HL-60 (cell line): ENCODE results near the gene TMPRSS6.

Experiments
- DNase-seq, 2 experiments: peaks; one replicate each; pipeline ENCODE4 v3.0.0-alpha.2; 2010 to 2020; ENCODE audit warnings: low read depth in 1 of 2, low spot score in 1 of 2
- H3K27ac ChIP-seq: fragments of 250-450 bp; sonication (Bioruptor Pico); replicated peaks from 2 replicates; pipeline ENCODE4 v1.5.1; 2020; ENCODE audit warnings: mild to moderate bottlenecking, moderate library complexity
- H3K27me3 ChIP-seq: fragments of 250-450 bp; sonication (Bioruptor Pico); 2 replicates; pipeline ENCODE4 v1.5.1; 2021; ENCODE audit warnings: mild to moderate bottlenecking, moderate library complexity; ENCODE audit not compliant: insufficient read depth, poor library complexity, severe bottlenecking
- H3K4me3 ChIP-seq: replicated peaks from 2 replicates; pipeline ENCODE4 v1.5.1; 2011; ENCODE audit warnings: mild to moderate bottlenecking, control low read depth, low read length; ENCODE audit not compliant: insufficient read depth
- GABPA ChIP-seq: IDR thresholded peaks from 2 replicates; pipeline ENCODE4 v1.6.1; 2012; ENCODE audit warnings: low read depth
- POLR2AphosphoS5 ChIP-seq: IDR thresholded peaks from 2 replicates; pipeline ENCODE4 v1.6.1; 2012; ENCODE audit warnings: low read depth
- SPI1 ChIP-seq: IDR thresholded peaks from 2 replicates; pipeline ENCODE4 v1.6.1; 2012; ENCODE audit warnings: low read depth, mild to moderate bottlenecking, borderline replicate concordance
- TF ChIP-seq, protein P1 (sequence below): IDR thresholded peaks from 2 replicates; pipeline ENCODE4 v1.6.1; 2012; ENCODE audit warnings: low read depth; ENCODE audit not compliant: insufficient replicate concordance
- TF ChIP-seq, protein P2 (sequence below): IDR thresholded peaks from one replicate; pipeline ENCODE4 v1.5.1; 2011; ENCODE audit warnings: low read length, control low read depth, inconsistent platforms; ENCODE audit not compliant: insufficient read depth

TMPRSS6 gene

DNA sequence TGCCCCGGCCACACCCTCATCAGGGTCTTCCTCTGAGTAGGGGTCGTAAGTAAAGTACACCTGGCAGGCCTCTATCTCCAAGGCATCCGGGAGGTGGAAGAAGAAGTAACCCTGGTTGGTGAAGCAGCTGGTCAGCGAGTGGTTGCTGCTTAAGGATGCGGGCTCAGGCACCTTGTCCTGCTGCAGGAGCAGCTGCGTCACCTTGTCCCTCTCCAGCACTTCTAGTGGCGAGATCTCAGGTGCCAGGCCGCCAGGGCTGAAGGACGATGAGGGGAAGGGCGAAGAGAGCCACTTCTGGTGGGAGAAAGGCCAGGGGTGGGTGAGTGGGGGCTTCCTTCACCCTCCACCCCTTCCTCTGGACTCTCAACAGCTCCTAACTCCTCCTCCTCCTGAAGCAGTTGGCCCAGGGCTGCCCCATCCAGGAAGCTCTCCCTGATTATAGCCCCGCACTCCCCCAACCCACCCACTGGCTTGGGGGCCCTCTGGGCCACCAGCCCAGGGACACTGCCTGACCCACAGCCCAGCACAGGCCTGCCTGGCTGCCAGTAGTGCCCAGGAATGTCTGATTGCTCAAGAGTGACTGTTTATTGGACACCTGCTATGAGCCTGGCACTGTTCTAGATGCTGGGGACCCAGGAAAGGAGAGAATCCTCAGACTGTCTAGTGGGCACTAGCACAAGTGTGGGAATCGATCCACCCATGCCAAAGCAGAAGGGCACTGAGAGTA is 19.2 kb upstream of the TMPRSS6 start:
- no peak overlapping the region for H3K4me3 ChIP-seq
- H3K27me3 ChIP-seq = no peaks in the 10 kb centered on the region
- DNase-seq = no peak
- TF ChIP-seq, protein P1, sequence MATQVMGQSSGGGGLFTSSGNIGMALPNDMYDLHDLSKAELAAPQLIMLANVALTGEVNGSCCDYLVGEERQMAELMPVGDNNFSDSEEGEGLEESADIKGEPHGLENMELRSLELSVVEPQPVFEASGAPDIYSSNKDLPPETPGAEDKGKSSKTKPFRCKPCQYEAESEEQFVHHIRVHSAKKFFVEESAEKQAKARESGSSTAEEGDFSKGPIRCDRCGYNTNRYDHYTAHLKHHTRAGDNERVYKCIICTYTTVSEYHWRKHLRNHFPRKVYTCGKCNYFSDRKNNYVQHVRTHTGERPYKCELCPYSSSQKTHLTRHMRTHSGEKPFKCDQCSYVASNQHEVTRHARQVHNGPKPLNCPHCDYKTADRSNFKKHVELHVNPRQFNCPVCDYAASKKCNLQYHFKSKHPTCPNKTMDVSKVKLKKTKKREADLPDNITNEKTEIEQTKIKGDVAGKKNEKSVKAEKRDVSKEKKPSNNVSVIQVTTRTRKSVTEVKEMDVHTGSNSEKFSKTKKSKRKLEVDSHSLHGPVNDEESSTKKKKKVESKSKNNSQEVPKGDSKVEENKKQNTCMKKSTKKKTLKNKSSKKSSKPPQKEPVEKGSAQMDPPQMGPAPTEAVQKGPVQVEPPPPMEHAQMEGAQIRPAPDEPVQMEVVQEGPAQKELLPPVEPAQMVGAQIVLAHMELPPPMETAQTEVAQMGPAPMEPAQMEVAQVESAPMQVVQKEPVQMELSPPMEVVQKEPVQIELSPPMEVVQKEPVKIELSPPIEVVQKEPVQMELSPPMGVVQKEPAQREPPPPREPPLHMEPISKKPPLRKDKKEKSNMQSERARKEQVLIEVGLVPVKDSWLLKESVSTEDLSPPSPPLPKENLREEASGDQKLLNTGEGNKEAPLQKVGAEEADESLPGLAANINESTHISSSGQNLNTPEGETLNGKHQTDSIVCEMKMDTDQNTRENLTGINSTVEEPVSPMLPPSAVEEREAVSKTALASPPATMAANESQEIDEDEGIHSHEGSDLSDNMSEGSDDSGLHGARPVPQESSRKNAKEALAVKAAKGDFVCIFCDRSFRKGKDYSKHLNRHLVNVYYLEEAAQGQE = no peak
- TF ChIP-seq POLR2AphosphoS5 = no peak
- no peak for TF ChIP-seq GABPA
- H3K27ac ChIP-seq = no peak overlapping the region

DNA sequence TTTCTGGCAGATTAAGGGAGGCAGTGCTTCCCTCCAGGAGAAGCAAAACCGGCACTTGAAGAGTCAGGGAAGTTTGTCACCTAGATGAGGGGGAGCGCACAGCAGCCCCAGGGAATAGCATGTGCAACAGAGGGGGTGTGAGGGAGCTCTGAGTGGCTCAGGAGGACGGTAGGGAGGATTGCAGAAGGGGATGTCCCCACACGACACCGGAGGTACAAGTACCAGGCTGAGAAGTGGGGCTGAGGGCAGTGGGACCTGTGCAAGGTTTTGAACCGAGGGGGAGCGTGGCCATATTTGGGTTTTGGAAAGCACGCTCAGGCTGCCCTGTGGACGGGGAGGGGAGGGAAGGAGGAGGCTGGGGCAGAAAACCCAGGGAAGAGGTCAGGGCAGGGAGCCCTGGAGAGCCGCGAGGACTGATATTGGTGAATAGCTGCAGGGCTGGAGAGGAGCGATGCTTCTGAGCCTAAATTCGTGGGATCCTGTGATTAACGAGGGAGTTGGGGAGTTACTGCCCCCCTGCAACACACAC is 17.9 kb upstream of the TMPRSS6 start:
- no peaks in the 10 kb centered on the region for H3K27me3 ChIP-seq
- H3K27ac ChIP-seq = no peak overlapping the region
- no peak for DNase-seq
- TF ChIP-seq, protein P2, sequence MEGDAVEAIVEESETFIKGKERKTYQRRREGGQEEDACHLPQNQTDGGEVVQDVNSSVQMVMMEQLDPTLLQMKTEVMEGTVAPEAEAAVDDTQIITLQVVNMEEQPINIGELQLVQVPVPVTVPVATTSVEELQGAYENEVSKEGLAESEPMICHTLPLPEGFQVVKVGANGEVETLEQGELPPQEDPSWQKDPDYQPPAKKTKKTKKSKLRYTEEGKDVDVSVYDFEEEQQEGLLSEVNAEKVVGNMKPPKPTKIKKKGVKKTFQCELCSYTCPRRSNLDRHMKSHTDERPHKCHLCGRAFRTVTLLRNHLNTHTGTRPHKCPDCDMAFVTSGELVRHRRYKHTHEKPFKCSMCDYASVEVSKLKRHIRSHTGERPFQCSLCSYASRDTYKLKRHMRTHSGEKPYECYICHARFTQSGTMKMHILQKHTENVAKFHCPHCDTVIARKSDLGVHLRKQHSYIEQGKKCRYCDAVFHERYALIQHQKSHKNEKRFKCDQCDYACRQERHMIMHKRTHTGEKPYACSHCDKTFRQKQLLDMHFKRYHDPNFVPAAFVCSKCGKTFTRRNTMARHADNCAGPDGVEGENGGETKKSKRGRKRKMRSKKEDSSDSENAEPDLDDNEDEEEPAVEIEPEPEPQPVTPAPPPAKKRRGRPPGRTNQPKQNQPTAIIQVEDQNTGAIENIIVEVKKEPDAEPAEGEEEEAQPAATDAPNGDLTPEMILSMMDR = no peak
- no peak overlapping the region for H3K4me3 ChIP-seq

DNA sequence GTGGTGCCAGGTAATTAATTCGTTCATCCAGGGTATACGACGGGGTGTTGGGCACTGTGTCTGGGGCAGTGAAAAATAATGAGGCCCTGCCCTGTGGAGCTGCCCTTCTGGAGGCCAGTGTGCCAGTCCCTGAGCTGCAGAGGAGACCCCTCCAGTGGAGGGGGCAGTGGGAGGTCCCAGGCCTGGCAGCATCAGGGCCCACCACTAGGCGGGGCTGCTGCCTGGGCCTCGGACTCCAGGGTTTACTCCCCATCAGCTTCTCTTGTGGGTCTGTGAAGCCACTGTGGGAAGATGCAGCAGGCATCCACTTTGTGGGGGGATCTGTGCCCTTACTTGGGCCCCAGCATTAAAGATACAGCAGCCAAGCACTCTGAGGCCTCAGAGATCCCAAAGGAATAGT is 17.4 kb upstream of the TMPRSS6 start:
- Histone ChIP-seq H3K27me3 (no peaks in the 10 kb centered on the region), H3K27ac (no peak overlapping the region), H3K4me3 (no peak overlapping the region)
- DNase-seq = no peak
- TF ChIP-seq, protein P1 = no peak
- TF ChIP-seq, protein P2 = peak; percentile 13

DNA sequence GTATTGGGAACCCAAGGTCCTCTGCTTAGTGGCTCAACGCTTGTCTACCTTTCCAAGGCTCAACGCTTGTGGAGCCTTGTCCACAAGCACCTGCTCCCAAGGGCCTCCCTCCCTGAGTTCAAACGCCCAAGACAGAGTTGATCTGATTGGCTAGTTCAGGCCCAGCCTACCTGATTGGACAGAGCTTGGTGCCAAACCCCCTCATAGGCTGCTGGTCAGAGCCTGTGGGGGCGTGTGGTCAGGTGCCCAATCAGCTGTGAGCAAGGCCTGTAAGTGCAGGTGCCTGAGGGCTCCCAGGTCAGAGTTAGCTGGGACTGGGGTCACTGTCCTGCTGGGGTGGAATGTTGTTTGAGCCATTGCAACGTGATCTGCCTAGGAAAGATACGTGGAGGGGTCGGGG is 16.9 kb upstream of the TMPRSS6 start:
- DNase-seq = no peak
- no peak overlapping the region for H3K4me3 ChIP-seq
- H3K27me3 ChIP-seq = no peaks in the 10 kb centered on the region
- TF ChIP-seq POLR2AphosphoS5 = no peak
- TF ChIP-seq, protein P2 = no peak
- TF ChIP-seq, protein P1 = no peak
- no peak for TF ChIP-seq SPI1
- TF ChIP-seq GABPA = no peak
- H3K27ac ChIP-seq = no peak overlapping the region
